HG03571 (cell line): Measurements from ENCODE around the gene DLEC1.
"Not testable (repeated sequence)": the region's sequence is repeated elsewhere in the genome, so short reads cannot be mapped to it uniquely, and the experiment has no call there.

Experiments used
- ATAC-seq: cut with Tn5 transposase; IDR thresholded peaks from one replicate; pipeline ENCODE4 v1.9.1; 2021; ENCODE audit not compliant: unreplicated experiment

DLEC1 gene

GRCh38 chr3:38018296-38019266 lies 20.4 kb upstream of the DLEC1 start:
- ATAC-seq = no peak

DNA sequence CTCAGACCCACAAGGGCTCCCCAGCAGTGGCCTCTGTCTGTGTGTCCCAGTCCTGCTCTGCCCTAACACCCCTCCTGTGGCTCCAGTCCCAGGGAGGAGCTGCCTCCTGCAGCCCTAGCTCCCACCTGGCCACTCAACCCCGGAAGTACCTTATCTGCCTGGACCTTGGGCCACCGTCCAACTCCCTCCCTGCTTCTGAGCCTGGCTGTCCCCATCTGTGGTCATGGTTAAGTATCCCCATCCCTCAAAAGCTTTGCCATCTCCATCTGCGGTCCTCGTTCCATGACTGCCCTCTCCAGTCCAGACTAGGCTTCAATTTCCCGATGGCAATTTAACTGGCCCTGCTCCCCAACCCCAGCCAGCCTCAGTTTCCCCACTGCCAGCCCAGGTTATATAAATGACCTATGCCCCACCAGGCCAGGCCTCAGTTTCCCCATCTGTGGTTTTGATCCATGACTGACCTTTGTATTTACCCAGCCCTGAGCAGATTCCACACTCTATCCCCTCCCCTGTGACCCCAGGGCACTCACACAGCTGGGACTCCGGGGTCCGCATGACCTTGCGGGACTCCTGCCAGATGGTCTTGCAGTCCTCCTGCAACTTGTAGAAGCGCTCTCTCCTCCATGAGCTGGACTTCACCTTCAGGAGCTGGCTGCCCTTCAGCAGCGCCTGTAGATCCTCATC lies 19.2 kb upstream of the DLEC1 start:
- ATAC-seq = no peak

- no peak for ATAC-seq
Measured at GRCh38 chr3:38020342-38020726, 18.7 kb upstream of the DLEC1 start.

GRCh38 chr3:38021196-38021595 lies 17.8 kb upstream of the DLEC1 start:
- no peak for ATAC-seq

DNA sequence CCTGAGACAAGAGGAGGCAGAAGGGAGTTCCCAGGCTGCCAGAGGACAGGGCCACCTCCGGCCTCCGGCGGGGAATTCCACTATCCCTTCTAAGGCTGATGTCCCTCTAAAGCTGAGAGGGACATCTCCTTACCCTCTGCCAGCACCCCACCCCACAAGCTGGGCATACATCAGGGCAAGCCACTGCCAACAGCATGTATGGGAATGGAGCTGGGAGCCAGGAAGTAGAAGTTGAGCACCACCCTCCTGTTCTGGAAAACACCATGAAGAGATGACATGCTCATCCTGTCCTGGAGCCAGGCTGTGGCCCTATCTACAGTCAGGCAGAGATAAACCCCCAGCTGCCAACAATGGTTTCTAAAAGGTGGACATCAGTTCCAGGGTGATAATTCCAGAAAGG lies 16.7 kb upstream of the DLEC1 start:
- ATAC-seq = no peak

DNA sequence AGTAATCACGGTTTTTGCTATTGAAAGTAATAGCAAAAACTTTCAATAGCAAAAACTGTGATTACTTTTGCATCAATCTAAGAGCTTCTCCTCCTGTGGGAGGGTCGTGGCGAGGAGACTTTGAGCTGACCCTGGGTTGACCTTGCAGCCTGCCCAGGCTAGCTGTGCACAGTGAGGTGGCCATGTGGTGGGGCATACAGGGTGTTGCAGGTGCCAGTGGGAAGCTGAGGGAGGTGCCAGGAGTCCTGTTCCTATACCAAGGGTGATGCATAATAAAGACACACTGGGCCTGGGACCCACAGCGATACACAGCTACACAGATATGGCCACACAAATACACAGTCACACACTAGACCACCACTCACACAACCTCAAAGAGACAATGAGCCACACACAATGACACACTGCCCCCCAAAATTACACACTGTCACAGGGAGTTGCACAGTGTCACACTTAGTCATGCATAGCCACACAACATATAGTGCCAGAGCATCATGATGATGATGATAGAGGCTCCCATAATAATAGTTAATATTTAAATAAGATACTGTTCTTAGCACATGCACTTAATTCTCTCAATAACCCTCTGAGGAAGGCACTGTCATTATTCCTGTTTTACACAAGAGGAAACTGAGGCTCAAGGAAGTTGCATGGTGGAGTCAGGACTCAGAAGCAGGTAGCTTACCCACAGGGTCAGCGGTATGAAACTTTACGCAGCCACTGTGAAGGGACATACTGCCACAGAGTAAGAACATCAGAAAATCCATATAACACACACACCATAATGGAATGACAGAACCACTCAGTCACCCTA lies 15.9 kb upstream of the DLEC1 start:
- no peak for ATAC-seq

DNA sequence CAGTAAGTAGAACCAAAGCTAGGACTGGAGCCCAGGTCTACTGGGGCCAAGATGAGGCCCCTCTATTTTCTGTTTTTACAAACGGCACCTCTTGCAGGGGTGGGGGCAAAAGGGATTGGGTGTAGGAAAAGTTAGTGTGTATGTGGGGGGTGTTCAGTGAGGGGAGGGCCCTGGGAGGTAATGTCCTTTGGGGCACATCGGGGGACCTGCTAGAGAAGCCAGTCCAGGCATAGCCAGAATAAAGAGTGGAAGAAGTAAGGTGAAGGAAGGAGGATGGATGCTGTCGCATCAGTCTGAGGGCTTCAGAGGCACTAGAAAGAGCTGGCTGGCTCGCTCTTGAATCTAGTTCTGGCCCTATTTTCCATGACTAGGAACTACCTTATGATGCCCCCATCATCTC lies 12.2 kb upstream of the DLEC1 start:
- no peak for ATAC-seq

- no peak for ATAC-seq
Measured at GRCh38 chr3:38027466-38028465, 11.2 kb upstream of the DLEC1 start.

- no peak for ATAC-seq
Measured at GRCh38 chr3:38028621-38029361, 10.2 kb upstream of the DLEC1 start.

DNA sequence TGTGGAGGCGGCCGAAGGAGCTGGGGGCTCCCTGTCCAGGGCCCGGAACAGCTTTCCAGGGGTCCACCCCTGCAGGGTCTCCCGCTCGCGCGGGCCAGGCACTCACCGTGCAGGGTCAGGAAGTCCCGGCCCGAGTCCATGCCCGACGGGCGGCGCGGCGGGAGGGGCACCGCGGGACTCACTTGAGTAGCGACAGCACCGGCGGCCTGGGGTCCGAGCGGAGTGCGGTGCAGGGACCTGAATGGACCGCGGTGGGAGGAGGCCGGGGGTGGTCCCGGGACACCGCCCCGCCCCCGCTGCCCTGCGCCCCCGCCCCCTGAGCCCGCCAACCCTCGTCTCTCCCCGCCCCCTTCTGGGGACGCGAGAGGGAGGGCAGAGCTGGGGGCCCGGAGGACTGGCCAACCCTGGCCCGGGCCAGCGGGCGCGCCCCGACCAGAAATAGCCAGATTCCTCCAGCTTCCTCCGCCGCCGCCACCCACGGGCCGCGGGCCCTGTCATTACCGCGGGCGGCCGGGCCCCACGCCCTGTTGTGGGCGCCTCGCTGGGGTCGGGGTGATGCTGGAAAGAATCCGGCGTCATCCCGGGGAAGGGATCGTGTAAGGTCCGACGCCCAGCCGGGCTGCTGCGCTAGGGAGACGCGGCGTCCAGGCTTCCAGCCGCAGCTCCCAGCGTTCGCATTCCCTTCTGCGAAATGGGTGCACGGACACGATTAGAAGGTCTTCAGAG lies 9.4 kb upstream of the DLEC1 start, which contains the start of gene PLCD1:
TSS of gene PLCD1 (minus strand) at position 243 of the 726 bp plus-strand sequence. CDS start at position 140, 103 bp downstream.
- no peak for ATAC-seq

GRCh38 chr3:38030126-38031021 lies 8.6 kb upstream of the DLEC1 start:
- no peak for ATAC-seq

- ATAC-seq = no peak
Measured at GRCh38 chr3:38031022-38031994, 7.7 kb upstream of the DLEC1 start.

DNA sequence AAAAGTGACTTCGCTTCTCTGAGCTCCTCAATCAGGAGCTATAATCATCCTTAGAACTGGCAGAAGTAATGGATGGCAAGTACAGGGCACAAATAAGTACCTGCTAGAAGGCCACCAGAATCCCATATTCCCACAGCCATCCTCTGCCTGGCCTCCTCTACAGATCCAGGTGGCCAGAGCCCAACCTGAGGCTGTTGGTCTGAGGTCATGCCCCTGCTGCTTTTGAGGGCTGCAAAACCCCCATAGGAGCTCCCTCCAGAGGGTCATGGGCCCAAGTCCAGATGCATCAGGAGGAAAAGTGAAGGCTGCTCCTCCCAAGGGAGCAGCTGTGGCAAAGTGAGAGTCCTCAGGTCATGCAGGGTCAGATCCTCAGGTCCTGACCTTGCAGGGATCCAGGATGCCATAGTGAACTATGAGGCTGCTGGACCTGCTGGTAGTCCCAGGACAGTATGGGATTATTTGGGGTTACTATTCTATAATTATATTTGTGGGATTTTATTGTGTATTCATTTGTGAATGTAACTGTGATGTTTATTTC lies 6.6 kb upstream of the DLEC1 start:
- ATAC-seq = no peak

DNA sequence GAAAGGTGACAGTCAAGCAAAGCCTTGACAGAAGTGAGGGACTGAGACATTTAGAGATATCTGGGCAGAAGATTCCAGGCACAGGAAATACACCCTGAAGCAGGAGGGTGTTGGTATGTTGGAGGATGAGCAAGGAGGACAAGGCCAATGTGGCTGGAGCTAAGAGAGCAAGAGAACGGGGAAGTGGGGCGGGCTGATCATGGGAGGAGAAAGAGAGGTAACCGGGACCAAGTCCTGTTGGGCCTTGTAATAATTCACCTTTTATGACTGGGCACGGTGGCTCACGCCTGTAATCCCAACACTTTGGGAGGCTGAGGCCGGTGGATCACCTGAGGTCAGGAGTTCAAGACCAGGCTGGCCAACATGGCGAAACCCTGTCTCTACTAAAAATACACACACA lies 5.4 kb upstream of the DLEC1 start:
- ATAC-seq = not testable (repeated sequence)

DNA sequence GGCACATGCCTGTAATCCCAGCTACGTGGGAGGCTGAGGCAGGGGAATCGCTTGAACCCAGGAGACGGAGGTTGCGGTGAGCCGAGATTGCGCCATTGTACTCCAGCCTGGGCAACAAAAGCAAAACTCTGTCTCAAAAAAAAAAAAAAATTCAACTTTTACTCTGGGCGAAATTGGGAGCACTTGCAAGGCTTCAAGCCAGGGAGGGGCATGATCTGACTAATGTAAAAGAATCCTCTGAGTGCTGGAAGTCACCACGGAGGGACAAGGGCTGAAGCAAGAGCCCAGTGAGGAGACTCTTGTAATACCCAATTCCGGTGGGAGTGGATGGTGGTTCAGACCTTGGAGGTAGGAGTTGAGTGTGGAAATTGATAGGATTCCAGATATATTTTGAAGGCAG lies 4.7 kb upstream of the DLEC1 start:
- not testable (repeated sequence) for ATAC-seq

- no peak for ATAC-seq
Measured at GRCh38 chr3:38036286-38036685, 2.7 kb upstream of the DLEC1 start.
